Nephron (organoid): ENCODE data around the gene KCNQ1.

Experiments used
- H3K27ac Mint-ChIP-seq, 3 experiments: 2 replicates each; pipeline ENCODE4 v1.8.0; 2020; ENCODE audit warnings: mixed read lengths in 3 of 3, mild to moderate bottlenecking in 2 of 3, moderate library complexity in 1 of 3
- H3K27me3 Mint-ChIP-seq: 2 replicates; pipeline ENCODE4 v1.8.0; 2021; ENCODE audit warnings: low read depth, mild to moderate bottlenecking, moderate library complexity, mixed read lengths
- H3K36me3 Mint-ChIP-seq: 2 replicates; pipeline ENCODE4 v1.8.0; 2020; ENCODE audit warnings: low read depth, mixed read lengths
- H3K4me1 Mint-ChIP-seq: 2 replicates; pipeline ENCODE4 v1.8.0; 2020; ENCODE audit warnings: mixed read lengths
- H3K4me3 Mint-ChIP-seq, 3 experiments: 2 replicates each; pipeline ENCODE4 v1.8.0; 2020; ENCODE audit warnings: mild to moderate bottlenecking in 3 of 3, mixed read lengths in 3 of 3, moderate library complexity in 2 of 3
- H3K9me3 Mint-ChIP-seq: 2 replicates; pipeline ENCODE4 v1.8.0; 2020; ENCODE audit warnings: mixed read lengths
- CTCF ChIP-seq, 3 experiments: fragments of 200-600 bp; sonication (generic); IDR thresholded peaks; one replicate each; pipeline ENCODE4 v1.5.0; 2021; ENCODE audit warnings: antibody characterized with exemption in 3 of 3; ENCODE audit not compliant: unreplicated experiment in 3 of 3

KCNQ1 gene

GRCh38 chr11:2590965-2591754, 146.4 kb downstream of the KCNQ1 start:
- peaks cover 18% of the 10 kb centered on the region for H3K36me3 Mint-ChIP-seq
- H3K27ac Mint-ChIP-seq = no peak overlapping the region
- H3K27me3 Mint-ChIP-seq = peaks cover 11% of the 10 kb centered on the region
- H3K4me1 Mint-ChIP-seq = no peaks in the 10 kb centered on the region
- H3K9me3 Mint-ChIP-seq = peaks cover 26% of the 10 kb centered on the region
- H3K4me3 Mint-ChIP-seq = no peak overlapping the region
- no peak for TF ChIP-seq CTCF (IDR thresholded peaks at IDR 0.05; ENCODE audit: unreplicated experiment in 3 of 3)

- H3K27me3 Mint-ChIP-seq = peaks cover 11% of the 10 kb centered on the region
- H3K36me3 Mint-ChIP-seq = peaks cover 22% of the 10 kb centered on the region
- no peak for TF ChIP-seq CTCF (IDR thresholded peaks at IDR 0.05; ENCODE audit: unreplicated experiment in 3 of 3)
- H3K27ac Mint-ChIP-seq = no peak overlapping the region
- peaks cover 30% of the 10 kb centered on the region for H3K9me3 Mint-ChIP-seq
- H3K4me3 Mint-ChIP-seq = no peak overlapping the region
- H3K4me1 Mint-ChIP-seq = no peaks in the 10 kb centered on the region
These were observed 147.0 kb downstream of the KCNQ1 start for GRCh38 chr11:2591805-2592204.

- Mint-ChIP-seq H3K27me3 (peaks cover 11% of the 10 kb centered on the region), H3K4me3 (no peak overlapping the region), H3K36me3 (peaks cover 27% of the 10 kb centered on the region), H3K9me3 (peaks cover 37% of the 10 kb centered on the region), H3K27ac (no peak overlapping the region), H3K4me1 (no peaks in the 10 kb centered on the region)
- TF ChIP-seq CTCF (IDR thresholded peaks at IDR 0.05; ENCODE audit: unreplicated experiment in 3 of 3) = no peak
These were observed 148.0 kb downstream of the KCNQ1 start for GRCh38 chr11:2592559-2593392.

GRCh38 chr11:2593393-2593950, 148.7 kb downstream of the KCNQ1 start:
- Mint-ChIP-seq H3K4me1 (no peaks in the 10 kb centered on the region), H3K27me3 (peaks cover 11% of the 10 kb centered on the region), H3K36me3 (peaks cover 27% of the 10 kb centered on the region), H3K4me3 (no peak overlapping the region), H3K9me3 (peaks cover 41% of the 10 kb centered on the region), H3K27ac (no peak overlapping the region)
- TF ChIP-seq CTCF (IDR thresholded peaks at IDR 0.05; ENCODE audit: unreplicated experiment in 3 of 3) = no peak

- no peaks in the 10 kb centered on the region for H3K4me1 Mint-ChIP-seq
- H3K27me3 Mint-ChIP-seq = peaks cover 11% of the 10 kb centered on the region
- peaks cover 47% of the 10 kb centered on the region for H3K9me3 Mint-ChIP-seq
- H3K27ac Mint-ChIP-seq = no peak overlapping the region
- no peak overlapping the region for H3K4me3 Mint-ChIP-seq
- TF ChIP-seq CTCF (IDR thresholded peaks at IDR 0.05; ENCODE audit: unreplicated experiment in 3 of 3) = no peak
- H3K36me3 Mint-ChIP-seq = peaks cover 32% of the 10 kb centered on the region
These were observed 149.5 kb downstream of the KCNQ1 start for GRCh38 chr11:2594267-2594666.
